Measurements from ENCODE around the gene ZNF674.
"Not testable (repeated sequence)": the region's sequence is repeated elsewhere in the genome, so short reads cannot be mapped to it uniquely, and the experiment has no call there.

Gene ZNF674

DNA sequence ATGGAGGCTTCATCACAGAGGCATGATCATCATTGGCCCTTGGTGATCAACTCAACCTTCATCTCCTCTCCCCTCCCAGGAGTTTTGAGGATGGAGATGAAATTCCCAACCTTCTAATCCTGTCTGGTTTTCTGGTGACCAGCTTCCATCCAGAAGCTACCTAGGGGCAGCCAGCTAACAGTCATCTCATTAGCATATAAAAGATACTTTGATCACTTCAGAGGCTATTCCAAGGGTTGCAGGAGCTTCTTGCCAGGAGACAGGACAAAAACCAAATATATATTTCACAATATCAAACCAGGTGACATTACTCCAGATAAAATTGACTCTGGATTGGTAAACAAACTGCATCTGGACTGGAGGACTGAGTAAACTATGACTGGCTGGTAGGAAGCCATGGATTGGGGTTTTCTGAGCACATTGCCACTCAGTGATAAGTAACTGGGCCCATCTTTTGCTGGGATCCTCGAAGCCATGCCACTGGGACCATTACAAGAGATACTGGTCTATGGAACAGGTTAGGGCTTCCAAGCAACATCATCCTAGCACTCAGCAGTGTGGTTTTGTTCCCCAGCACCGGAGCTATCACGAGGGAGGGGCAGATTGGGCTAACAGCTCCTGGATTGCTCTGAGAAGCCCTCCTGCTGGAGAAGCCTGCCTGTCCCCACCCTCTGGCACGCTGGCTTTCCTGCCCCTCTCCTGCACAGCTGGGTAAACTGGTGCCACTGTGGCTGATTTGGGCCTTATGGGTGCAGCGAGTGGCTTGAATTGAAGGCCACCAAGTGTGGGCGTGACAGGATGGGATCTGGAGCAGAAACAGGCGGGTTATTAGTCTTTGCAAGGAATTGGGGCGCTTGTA, 84.2 kb downstream of the ZNF674 start:
- not testable (repeated sequence) for DNase-seq

DNA sequence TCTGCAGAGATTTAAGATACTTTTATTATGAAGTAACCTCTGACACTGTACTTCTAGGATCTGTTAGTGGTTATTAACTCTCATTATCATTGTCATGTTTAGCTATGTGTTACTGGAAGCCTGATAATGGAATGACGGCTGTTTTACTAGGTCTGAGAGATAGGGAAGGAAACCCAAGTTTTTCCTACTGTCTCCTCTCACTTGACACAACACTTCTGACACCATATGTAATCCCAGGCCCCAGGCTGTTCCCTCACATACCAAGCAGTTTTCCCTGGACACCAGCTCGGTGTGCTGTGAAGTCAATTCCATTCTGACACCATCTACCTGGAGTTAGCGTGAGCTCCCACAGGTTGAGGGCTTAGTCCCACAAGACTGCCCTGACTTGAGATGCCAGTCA, 85.6 kb downstream of the ZNF674 start:
- DNase-seq = no peak

DNA sequence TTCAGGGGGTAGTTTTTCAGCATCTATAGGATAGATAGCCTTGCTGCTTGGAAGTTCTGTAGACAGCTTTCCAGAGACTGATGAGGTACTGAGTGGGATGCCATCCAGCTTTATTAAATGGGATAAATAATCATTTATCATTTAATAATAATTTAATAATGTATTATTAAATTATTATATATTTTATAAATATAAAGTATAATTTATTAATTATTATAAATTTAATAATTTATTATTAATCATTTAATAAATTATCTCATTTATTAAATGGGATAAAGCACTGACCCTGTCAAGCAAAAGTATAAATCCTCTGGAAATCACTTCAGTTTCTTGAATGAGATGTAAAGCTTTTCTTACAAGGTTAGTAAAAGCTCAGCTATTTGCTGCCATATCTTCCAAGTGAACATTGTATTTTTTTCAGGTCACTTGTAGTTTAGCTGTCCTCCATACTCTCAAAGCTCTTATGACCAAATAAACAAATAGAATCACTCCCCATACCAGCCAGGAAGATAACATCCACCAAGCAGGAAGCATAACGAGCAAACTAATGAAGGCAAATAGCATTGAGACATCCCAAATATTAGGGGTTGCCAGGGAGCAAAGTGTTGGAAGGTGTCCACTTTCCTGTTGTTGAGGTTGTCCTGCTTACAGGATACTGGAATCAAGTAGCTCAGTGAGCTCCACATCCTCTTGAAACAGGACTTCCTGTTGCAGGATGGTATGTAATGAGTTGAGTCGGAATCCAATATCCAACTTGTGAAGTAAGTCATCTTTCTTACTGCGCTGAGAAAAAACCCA, 88.9 kb downstream of the ZNF674 start:
- DNase-seq = no peak

Measured in 8988T (cell line).